Measurements from ENCODE around the gene PDE11A. TPM values are rescaled to one million over a fixed set of nuclear protein-coding genes. Genes with fewer than 3 reads are reported as not detected.
"Not testable (repeated sequence)": the region's sequence is repeated elsewhere in the genome, so short reads cannot be mapped to it uniquely, and the experiment has no call there.

PDE11A gene
- total RNA-seq, 4 donors from 2014 or later = 0.85 to 2.3 (median 2.1) TPM; not detected in 1

GRCh38 chr2:178088774-178089270, 16.2 kb upstream of the PDE11A start:
- Histone ChIP-seq H3K36me3 (no peaks in the 10 kb centered on the region), H3K4me1 (no peaks in the 10 kb centered on the region), H3K9me3 (no peaks in the 10 kb centered on the region), H3K27ac (no peak overlapping the region), H3K4me3 (no peak overlapping the region), H3K27me3 (no peaks in the 10 kb centered on the region)
- intact Hi-C loops (cut with DNase I; ENCODE audit: low total_unique reads) = no loop called here
- DNase-seq = no peak
- TF ChIP-seq, protein P1, sequence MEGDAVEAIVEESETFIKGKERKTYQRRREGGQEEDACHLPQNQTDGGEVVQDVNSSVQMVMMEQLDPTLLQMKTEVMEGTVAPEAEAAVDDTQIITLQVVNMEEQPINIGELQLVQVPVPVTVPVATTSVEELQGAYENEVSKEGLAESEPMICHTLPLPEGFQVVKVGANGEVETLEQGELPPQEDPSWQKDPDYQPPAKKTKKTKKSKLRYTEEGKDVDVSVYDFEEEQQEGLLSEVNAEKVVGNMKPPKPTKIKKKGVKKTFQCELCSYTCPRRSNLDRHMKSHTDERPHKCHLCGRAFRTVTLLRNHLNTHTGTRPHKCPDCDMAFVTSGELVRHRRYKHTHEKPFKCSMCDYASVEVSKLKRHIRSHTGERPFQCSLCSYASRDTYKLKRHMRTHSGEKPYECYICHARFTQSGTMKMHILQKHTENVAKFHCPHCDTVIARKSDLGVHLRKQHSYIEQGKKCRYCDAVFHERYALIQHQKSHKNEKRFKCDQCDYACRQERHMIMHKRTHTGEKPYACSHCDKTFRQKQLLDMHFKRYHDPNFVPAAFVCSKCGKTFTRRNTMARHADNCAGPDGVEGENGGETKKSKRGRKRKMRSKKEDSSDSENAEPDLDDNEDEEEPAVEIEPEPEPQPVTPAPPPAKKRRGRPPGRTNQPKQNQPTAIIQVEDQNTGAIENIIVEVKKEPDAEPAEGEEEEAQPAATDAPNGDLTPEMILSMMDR (IDR thresholded peaks at IDR 0.05) = no peak
- no peak for TF ChIP-seq POLR2A (IDR thresholded peaks at IDR 0.05)

GRCh38 chr2:178084273-178084672, 11.7 kb upstream of the PDE11A start:
- H3K27me3 ChIP-seq = no peaks in the 10 kb centered on the region
- H3K9me3 ChIP-seq = no peaks in the 10 kb centered on the region
- no peaks in the 10 kb centered on the region for H3K4me1 ChIP-seq
- H3K36me3 ChIP-seq = no peaks in the 10 kb centered on the region
- intact Hi-C loops (cut with DNase I; ENCODE audit: low total_unique reads) = no loop called here
- TF ChIP-seq, protein P1 (IDR thresholded peaks at IDR 0.05) = no peak
- no peak for TF ChIP-seq POLR2A (IDR thresholded peaks at IDR 0.05)
- no peak for DNase-seq
- H3K4me3 ChIP-seq = no peak overlapping the region
- no peak overlapping the region for H3K27ac ChIP-seq

GRCh38 chr2:178082408-178083045, 9.9 kb upstream of the PDE11A start:
- Histone ChIP-seq H3K27me3 (no peaks in the 10 kb centered on the region), H3K4me3 (no peak overlapping the region), H3K36me3 (no peaks in the 10 kb centered on the region), H3K4me1 (no peaks in the 10 kb centered on the region), H3K9me3 (no peaks in the 10 kb centered on the region), H3K27ac (no peak overlapping the region)
- intact Hi-C loops (cut with DNase I; ENCODE audit: low total_unique reads) = no loop called here
- TF ChIP-seq POLR2A (IDR thresholded peaks at IDR 0.05) = no peak
- TF ChIP-seq, protein P1 (IDR thresholded peaks at IDR 0.05) = no peak
- DNase-seq = no peak

- H3K9me3 ChIP-seq; H3K4me1 ChIP-seq; intact Hi-C loops (cut with DNase I; ENCODE audit: low total_unique reads); H3K4me3 ChIP-seq; DNase-seq; H3K36me3 ChIP-seq; H3K27me3 ChIP-seq; H3K27ac ChIP-seq: not testable (repeated sequence)
These were observed 6.7 kb upstream of the PDE11A start for GRCh38 chr2:178079279-178079678.

DNA sequence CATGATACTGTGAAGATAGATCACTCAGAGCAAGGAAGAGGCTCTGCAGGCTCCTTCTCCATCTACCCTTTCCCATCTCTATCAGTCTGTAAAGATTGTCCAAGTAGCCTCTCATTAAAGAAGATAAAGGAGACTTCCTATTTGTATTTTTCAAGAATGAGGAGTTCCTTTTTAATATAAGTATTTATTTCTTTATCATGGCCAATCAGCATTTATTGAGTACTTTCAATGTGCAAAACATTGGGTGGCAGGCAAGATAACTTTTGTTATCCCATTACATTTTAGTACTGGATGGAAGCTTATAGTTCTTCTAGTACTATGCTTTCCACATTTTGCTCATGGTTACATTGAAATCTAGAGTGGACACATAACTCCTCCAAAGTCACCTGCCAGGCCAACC, 3.6 kb upstream of the PDE11A start:
- H3K4me1 ChIP-seq = no peaks in the 10 kb centered on the region
- H3K27me3 ChIP-seq = no peaks in the 10 kb centered on the region
- intact Hi-C loops (cut with DNase I; ENCODE audit: low total_unique reads) = no loop called here
- H3K36me3 ChIP-seq = no peaks in the 10 kb centered on the region
- no peak overlapping the region for H3K27ac ChIP-seq
- H3K9me3 ChIP-seq = no peaks in the 10 kb centered on the region
- DNase-seq = no peak
- no peak for TF ChIP-seq POLR2A (IDR thresholded peaks at IDR 0.05)
- TF ChIP-seq, protein P1 (IDR thresholded peaks at IDR 0.05) = no peak
- H3K4me3 ChIP-seq = no peak overlapping the region

GRCh38 chr2:178075006-178075326, 2.4 kb upstream of the PDE11A start:
- DNase-seq = no peak
- intact Hi-C loops (cut with DNase I; ENCODE audit: low total_unique reads) = no loop called here
- no peaks in the 10 kb centered on the region for H3K36me3 ChIP-seq
- TF ChIP-seq, protein P1 (IDR thresholded peaks at IDR 0.05) = no peak
- TF ChIP-seq POLR2A (IDR thresholded peaks at IDR 0.05) = no peak
- no peaks in the 10 kb centered on the region for H3K9me3 ChIP-seq
- no peaks in the 10 kb centered on the region for H3K27me3 ChIP-seq
- no peaks in the 10 kb centered on the region for H3K4me1 ChIP-seq
- no peak overlapping the region for H3K27ac ChIP-seq
- H3K4me3 ChIP-seq = no peak overlapping the region

Measured in uterus (tissue), 4 donors.